ENCODE data around the gene G6PC1.

- TF ChIP-seq ZBTB21 (CRISPR knock-in tag; IDR thresholded peaks at IDR 0.05; ENCODE audit: borderline replicate concordance), result no peak
- TF ChIP-seq CTCF (IDR thresholded peaks at IDR 0.05), result no peak
- no peak for TF ChIP-seq FOXK1 (CRISPR knock-in tag; IDR thresholded peaks at IDR 0.05)
- no peak for TF ChIP-seq CREB1 (CRISPR knock-in tag; IDR thresholded peaks at IDR 0.05)
- TF ChIP-seq IRF1 (CRISPR knock-in tag; IDR thresholded peaks at IDR 0.05), result no peak
- TF ChIP-seq USF2 (CRISPR knock-in tag; IDR thresholded peaks at IDR 0.05), result no peak
- no peak for TF ChIP-seq CBFB (CRISPR knock-in tag; IDR thresholded peaks at IDR 0.05; ENCODE audit: low read depth)
- TF ChIP-seq NR2C2 (CRISPR knock-in tag; IDR thresholded peaks at IDR 0.05), result no peak
- no peak for TF ChIP-seq AFF4 (CRISPR knock-in tag; IDR thresholded peaks at IDR 0.05; ENCODE audit: borderline replicate concordance)
- no peak for TF ChIP-seq TEAD4 (CRISPR knock-in tag; IDR thresholded peaks at IDR 0.05)
Measured at GRCh38 chr17:42868338-42868737, 32.3 kb upstream of the G6PC1 start.
